HFFc6 (cell line): ENCODE data around the gene TAF5L. TPM values are rescaled to one million over a fixed set of nuclear protein-coding genes. Genes with fewer than 3 reads are reported as not detected.

Source experiments
- DNase-seq: peaks from one replicate; pipeline ENCODE4 v3.0.0-alpha.2; 2018
- H3K27ac Mint-ChIP-seq: 2 replicates; pipeline ENCODE4 v1.8.0; 2020; ENCODE audit warnings: mild to moderate bottlenecking, mixed read lengths
- H3K27me3 Mint-ChIP-seq: 2 replicates; pipeline ENCODE4 v1.8.0; 2021; ENCODE audit warnings: mild to moderate bottlenecking, moderate library complexity, mixed read lengths; ENCODE audit not compliant: insufficient read depth
- H3K36me3 Mint-ChIP-seq: 2 replicates; pipeline ENCODE4 v1.8.0; 2021; ENCODE audit warnings: low read depth, mixed read lengths
- H3K4me1 Mint-ChIP-seq: 2 replicates; pipeline ENCODE4 v1.8.0; 2020; ENCODE audit warnings: low read depth, mixed read lengths
- H3K4me3 Mint-ChIP-seq: 2 replicates; pipeline ENCODE4 v1.8.0; 2020; ENCODE audit warnings: mild to moderate bottlenecking, moderate library complexity, mixed read lengths
- H3K9me3 Mint-ChIP-seq: 2 replicates; pipeline ENCODE4 v1.8.0; 2020; ENCODE audit warnings: mild to moderate bottlenecking, mixed read lengths
- total RNA-seq, 6 experiments: library from RNA; stranded (reverse); fragmentation: NEBNext Ultra II Directional; extraction: Animal tissue kit (Norgen Biotek cat#: 25700); gene quantifications; 2 replicates in 1 of 6; 3 replicates in 5 of 6; pipeline ENCODE4 v1.2.3, GENCODE V29; 2021
- TF ChIP-seq, protein P1 (sequence below): fragments of 200-600 bp; sonication (generic); IDR thresholded peaks from 2 replicates; pipeline ENCODE4 v1.5.0; 2021; ENCODE audit warnings: antibody characterized with exemption, mild to moderate bottlenecking

The TAF5L gene
- total RNA-seq, 6 experiments from 2014 or later, result 17.6 to 20.7 (median 20.3) TPM

DNA sequence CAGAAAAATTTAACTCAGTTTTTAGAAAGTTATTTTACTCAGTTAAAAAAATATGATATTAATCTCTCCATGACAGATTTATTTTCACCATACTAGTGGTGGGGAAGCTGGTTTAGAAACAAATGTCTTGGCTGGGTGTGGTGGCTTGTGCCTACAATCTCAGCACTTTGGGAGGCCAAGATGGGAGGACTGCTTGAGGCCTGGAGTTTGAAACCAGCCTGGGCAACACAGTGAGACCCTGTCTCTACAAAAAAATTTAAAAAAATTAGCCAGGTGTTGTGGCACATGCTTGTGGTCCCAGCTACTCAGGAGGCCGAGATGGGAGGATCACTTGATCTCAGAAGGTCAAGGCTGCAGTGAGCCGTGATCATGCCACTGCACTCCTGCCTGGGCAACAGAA lies 17.3 kb downstream of the TAF5L start:
- no peaks in the 10 kb centered on the region for H3K9me3 Mint-ChIP-seq
- no peak overlapping the region for H3K27ac Mint-ChIP-seq
- H3K36me3 Mint-ChIP-seq, result peaks cover 29% of the 10 kb centered on the region
- TF ChIP-seq, protein P1, sequence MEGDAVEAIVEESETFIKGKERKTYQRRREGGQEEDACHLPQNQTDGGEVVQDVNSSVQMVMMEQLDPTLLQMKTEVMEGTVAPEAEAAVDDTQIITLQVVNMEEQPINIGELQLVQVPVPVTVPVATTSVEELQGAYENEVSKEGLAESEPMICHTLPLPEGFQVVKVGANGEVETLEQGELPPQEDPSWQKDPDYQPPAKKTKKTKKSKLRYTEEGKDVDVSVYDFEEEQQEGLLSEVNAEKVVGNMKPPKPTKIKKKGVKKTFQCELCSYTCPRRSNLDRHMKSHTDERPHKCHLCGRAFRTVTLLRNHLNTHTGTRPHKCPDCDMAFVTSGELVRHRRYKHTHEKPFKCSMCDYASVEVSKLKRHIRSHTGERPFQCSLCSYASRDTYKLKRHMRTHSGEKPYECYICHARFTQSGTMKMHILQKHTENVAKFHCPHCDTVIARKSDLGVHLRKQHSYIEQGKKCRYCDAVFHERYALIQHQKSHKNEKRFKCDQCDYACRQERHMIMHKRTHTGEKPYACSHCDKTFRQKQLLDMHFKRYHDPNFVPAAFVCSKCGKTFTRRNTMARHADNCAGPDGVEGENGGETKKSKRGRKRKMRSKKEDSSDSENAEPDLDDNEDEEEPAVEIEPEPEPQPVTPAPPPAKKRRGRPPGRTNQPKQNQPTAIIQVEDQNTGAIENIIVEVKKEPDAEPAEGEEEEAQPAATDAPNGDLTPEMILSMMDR, result no peak
- DNase-seq, result no peak
- no peaks in the 10 kb centered on the region; the same call in 1 of the 2 replicates for H3K27me3 Mint-ChIP-seq
- H3K4me3 Mint-ChIP-seq, result no peak overlapping the region
- no peaks in the 10 kb centered on the region for H3K4me1 Mint-ChIP-seq

DNA sequence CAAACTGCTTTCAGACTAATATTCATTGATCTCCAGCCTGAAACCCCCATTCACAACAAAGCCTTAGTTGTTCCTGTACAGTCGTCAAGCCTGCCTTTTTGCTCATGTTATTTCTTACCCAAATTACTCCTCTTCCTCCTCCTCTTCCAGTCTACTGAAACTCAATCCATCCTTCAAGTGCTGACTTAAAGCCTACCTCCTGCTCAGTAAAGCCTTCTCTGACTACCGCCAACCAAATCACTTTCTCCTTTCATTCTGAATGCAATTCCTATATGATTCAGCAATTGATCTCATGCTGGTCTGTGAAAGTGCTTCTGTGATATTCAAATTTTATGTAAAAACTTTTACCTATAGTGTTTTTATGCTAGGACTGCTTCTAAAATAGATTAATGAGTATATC lies 18.6 kb downstream of the TAF5L start:
- no peak for DNase-seq
- TF ChIP-seq, protein P1, result no peak
- Mint-ChIP-seq H3K4me1 (no peaks in the 10 kb centered on the region), H3K27me3 (no peaks in the 10 kb centered on the region; the same call in 1 of the 2 replicates), H3K9me3 (no peaks in the 10 kb centered on the region), H3K36me3 (peaks cover 24% of the 10 kb centered on the region), H3K4me3 (no peak overlapping the region), H3K27ac (no peak overlapping the region)

DNA sequence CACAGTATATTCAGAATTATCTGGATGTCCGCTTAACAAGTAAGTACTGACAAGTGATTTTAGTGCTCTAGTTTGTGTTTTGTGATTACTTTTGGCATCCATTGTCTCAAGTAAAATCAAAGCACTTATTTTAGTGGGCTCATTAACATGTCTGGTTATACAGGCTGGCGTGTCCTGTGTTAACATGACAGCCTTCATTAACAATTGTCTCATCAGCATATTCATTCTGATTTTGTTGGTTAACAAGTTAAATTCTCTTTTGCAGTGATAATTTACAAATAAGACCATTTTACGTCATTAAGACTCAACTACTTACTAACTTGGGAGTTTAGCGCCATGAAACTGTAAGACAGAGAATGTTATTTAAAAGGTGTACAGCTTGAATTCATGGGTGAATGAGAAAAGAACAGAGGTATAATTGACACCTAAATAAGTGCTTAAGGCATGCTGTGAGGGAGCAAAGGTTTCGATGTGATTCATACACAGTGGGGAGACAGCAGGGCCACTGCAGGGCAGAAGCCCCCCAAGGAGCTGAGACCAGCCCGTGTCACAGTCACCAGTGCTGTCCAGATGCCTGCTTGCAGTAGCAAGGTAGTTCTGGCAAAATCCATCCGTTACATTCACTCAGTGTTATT lies 22.4 kb downstream of the TAF5L start:
- no peak overlapping the region for H3K27ac Mint-ChIP-seq
- H3K4me3 Mint-ChIP-seq, result no peak overlapping the region
- H3K9me3 Mint-ChIP-seq, result no peaks in the 10 kb centered on the region
- TF ChIP-seq, protein P1, result no peak
- no peak for DNase-seq
- H3K27me3 Mint-ChIP-seq, result no peaks in the 10 kb centered on the region; the same call in 1 of the 2 replicates
- peaks cover 42% of the 10 kb centered on the region for H3K36me3 Mint-ChIP-seq
- peaks cover 5% of the 10 kb centered on the region for H3K4me1 Mint-ChIP-seq

DNA sequence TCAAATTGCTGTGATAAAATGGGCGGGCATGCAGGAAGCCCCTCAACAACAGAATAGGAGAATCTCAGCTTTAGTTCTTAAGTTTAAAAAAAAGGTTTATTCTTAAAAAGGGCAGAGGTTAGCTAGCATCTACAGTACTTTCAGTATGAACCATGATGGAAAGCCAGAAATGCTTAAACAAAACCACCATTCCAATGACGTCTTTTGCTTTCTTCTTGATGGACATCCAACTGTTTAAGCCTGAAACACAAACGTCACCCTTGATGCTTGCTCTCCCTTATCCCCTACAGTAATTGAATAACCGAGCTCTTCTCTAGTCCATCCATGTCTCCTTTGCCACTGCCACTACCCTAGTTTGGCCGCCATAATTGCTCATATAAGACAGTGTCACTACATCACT lies 25.7 kb downstream of the TAF5L start:
- Mint-ChIP-seq H3K36me3 (peaks cover 39% of the 10 kb centered on the region), H3K4me1 (peaks cover 30% of the 10 kb centered on the region), H3K9me3 (no peaks in the 10 kb centered on the region), H3K27me3 (no peaks in the 10 kb centered on the region; the same call in 1 of the 2 replicates), H3K27ac (no peak overlapping the region; the same call in 1 of the 2 replicates), H3K4me3 (no peak overlapping the region)
- DNase-seq, result no peak
- TF ChIP-seq, protein P1, result no peak

DNA sequence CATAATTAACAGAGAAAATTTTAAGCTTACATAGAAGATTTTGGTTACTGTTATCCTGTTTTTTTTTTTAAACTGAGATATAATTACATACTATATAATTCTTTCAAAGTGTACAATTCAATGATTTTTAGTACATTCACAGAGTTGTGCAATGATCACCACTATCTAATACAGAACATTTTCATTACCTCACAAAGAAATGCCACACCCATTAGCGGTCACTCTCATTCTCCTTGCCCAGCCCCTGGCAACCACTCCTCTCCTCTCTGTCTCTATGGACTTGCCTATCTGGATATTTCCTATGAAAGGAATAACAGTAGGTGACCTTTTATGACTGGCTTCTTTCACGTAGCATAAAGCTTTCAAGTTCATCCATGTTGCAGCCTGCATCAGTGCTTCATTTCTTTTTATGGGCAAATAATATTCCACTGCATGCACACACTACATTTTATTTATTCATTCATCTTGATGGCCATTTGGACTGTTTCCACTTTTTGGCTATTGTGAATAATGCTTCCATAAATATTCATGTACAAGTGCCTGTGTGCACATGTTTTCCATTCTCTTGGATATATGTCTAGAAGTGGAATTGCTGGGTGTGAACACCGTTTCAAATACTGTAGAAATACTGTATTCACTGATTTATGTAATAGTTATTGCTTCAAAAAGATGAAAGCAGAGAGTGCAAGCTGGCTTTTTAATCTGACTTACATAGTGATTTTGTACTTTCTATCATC lies 26.5 kb downstream of the TAF5L start:
- Mint-ChIP-seq H3K4me1 (peaks cover 30% of the 10 kb centered on the region), H3K27ac (no peak overlapping the region), H3K36me3 (peaks cover 46% of the 10 kb centered on the region), H3K4me3 (no peak overlapping the region), H3K27me3 (no peaks in the 10 kb centered on the region; the same call in 1 of the 2 replicates), H3K9me3 (no peaks in the 10 kb centered on the region)
- no peak for DNase-seq
- TF ChIP-seq, protein P1, result no peak
